KMS-11 (cell line): ENCODE measurements around the gene DCLRE1B.

Experiments
- H2AFZ ChIP-seq: fragments of 200-600 bp; sonication (generic); 2 replicates; pipeline ENCODE4 v1.6.1; 2016; ENCODE audit warnings: antibody characterized with exemption, mixed run types, low read depth
- H3K27ac ChIP-seq: fragments of 200-600 bp; sonication (generic); 2 replicates; pipeline ENCODE4 v1.6.1; 2016; ENCODE audit warnings: mild to moderate bottlenecking, mixed run types
- H3K27me3 ChIP-seq: fragments of 200-600 bp; sonication (generic); 2 replicates; pipeline ENCODE4 v1.6.1; 2017; ENCODE audit warnings: mild to moderate bottlenecking, low read depth, mixed run types, moderate library complexity; ENCODE audit not compliant: insufficient read depth
- H3K36me3 ChIP-seq: fragments of 200-600 bp; sonication (generic); 2 replicates; pipeline ENCODE4 v1.6.1; 2017; ENCODE audit warnings: mild to moderate bottlenecking, mixed run types; ENCODE audit not compliant: insufficient read depth
- H3K4me1 ChIP-seq: fragments of 200-600 bp; sonication (generic); 2 replicates; pipeline ENCODE4 v1.6.1; 2016; ENCODE audit warnings: mild to moderate bottlenecking, low read depth, mixed run types; ENCODE audit not compliant: poor library complexity, severe bottlenecking
- H3K4me2 ChIP-seq: fragments of 200-600 bp; sonication (generic); 2 replicates; pipeline ENCODE4 v1.7.0; 2016; ENCODE audit warnings: mild to moderate bottlenecking, mixed run types
- H3K4me3 ChIP-seq: fragments of 200-600 bp; sonication (generic); IDR thresholded peaks from 2 replicates; pipeline ENCODE4 v1.6.1; 2017; ENCODE audit warnings: low read depth, low read length, mixed read lengths; ENCODE audit not compliant: insufficient read depth
- H3K79me2 ChIP-seq: fragments of 200-600 bp; sonication (generic); 2 replicates; pipeline ENCODE4 v1.6.1; 2016; ENCODE audit warnings: low read depth, mixed run types; ENCODE audit not compliant: insufficient read depth
- H3K9ac ChIP-seq: fragments of 200-600 bp; sonication (generic); 2 replicates; pipeline ENCODE4 v1.6.1; 2016; ENCODE audit warnings: mild to moderate bottlenecking, mixed run types
- H4K20me1 ChIP-seq: fragments of 200-600 bp; sonication (generic); 2 replicates; pipeline ENCODE4 v1.6.1; 2016; ENCODE audit warnings: mild to moderate bottlenecking, mixed run types; ENCODE audit not compliant: insufficient read depth
- CTCF ChIP-seq: fragments of 200-600 bp; sonication (generic); conservative IDR thresholded peaks from 2 replicates; pipeline ENCODE4 v1.6.1; 2017; ENCODE audit warnings: low read depth, mild to moderate bottlenecking, antibody characterized with exemption, low read length, moderate library complexity, mixed read lengths

Gene DCLRE1B

GRCh38 chr1:113938192-113938591 is 33.1 kb downstream of the DCLRE1B start:
- peak overlapping the region; percentile 50; the same call in 1 of the 2 replicates for H3K27ac ChIP-seq
- H3K4me1 ChIP-seq, result peaks cover 93% of the 10 kb centered on the region
- H3K4me2 ChIP-seq, result peak overlapping the region; percentile 57
- H3K4me3 ChIP-seq, result no peak overlapping the region
- no peaks in the 10 kb centered on the region for H3K27me3 ChIP-seq
- H4K20me1 ChIP-seq, result peaks cover 3% of the 10 kb centered on the region; the same call in 1 of the 2 replicates
- TF ChIP-seq CTCF, result no peak
- no peak overlapping the region for H3K9ac ChIP-seq
- peaks cover 73% of the 10 kb centered on the region for H3K79me2 ChIP-seq
- H3K36me3 ChIP-seq, result no peaks in the 10 kb centered on the region
- H2AFZ ChIP-seq, result no peak overlapping the region

- Histone ChIP-seq H3K4me2 (peak overlapping the region; percentile 99), H4K20me1 (peaks cover 3% of the 10 kb centered on the region; the same call in 1 of the 2 replicates), H3K4me1 (peaks cover 94% of the 10 kb centered on the region)
These were observed 35.5 kb downstream of the DCLRE1B start for GRCh38 chr1:113940365-113941244.

GRCh38 chr1:113941245-113941559 is 36.1 kb downstream of the DCLRE1B start:
- Histone ChIP-seq H3K4me3 (no peak overlapping the region), H3K79me2 (peaks cover 73% of the 10 kb centered on the region), H2AFZ (no peak overlapping the region), H3K4me2 (peak overlapping the region; percentile 99), H3K4me1 (peaks cover 94% of the 10 kb centered on the region), H3K27me3 (no peaks in the 10 kb centered on the region), H3K36me3 (no peaks in the 10 kb centered on the region), H4K20me1 (no peaks in the 10 kb centered on the region; the same call in 1 of the 2 replicates), H3K27ac (peak overlapping the region; percentile 95), H3K9ac (peak overlapping the region; percentile 53; the same call in 1 of the 2 replicates)
- TF ChIP-seq CTCF, result no peak

More at GRCh38 chr1:113940365-113941244, 35.5 kb downstream of the DCLRE1B start:
- Histone ChIP-seq H3K4me3 (no peak overlapping the region), H3K27ac (peak overlapping the region; percentile 95), H2AFZ (no peak overlapping the region), H3K79me2 (peaks cover 73% of the 10 kb centered on the region), H3K9ac (peak overlapping the region; percentile 53; the same call in 1 of the 2 replicates), H3K36me3 (no peaks in the 10 kb centered on the region), H3K27me3 (no peaks in the 10 kb centered on the region)
- TF ChIP-seq CTCF, result no peak

GRCh38 chr1:113942527-113942926 is 37.4 kb downstream of the DCLRE1B start:
- no peak overlapping the region for H2AFZ ChIP-seq
- no peak for TF ChIP-seq CTCF
- peak overlapping the region; percentile 99 for H3K4me2 ChIP-seq
- no peak overlapping the region for H3K4me3 ChIP-seq
- peaks cover 73% of the 10 kb centered on the region for H3K79me2 ChIP-seq
- H3K27ac ChIP-seq, result peak overlapping the region; percentile 95
- H3K27me3 ChIP-seq, result no peaks in the 10 kb centered on the region
- no peaks in the 10 kb centered on the region; the same call in 1 of the 2 replicates for H4K20me1 ChIP-seq
- H3K9ac ChIP-seq, result peak overlapping the region; percentile 53; the same call in 1 of the 2 replicates
- peaks cover 94% of the 10 kb centered on the region for H3K4me1 ChIP-seq
- no peaks in the 10 kb centered on the region for H3K36me3 ChIP-seq
